IMR-90 (cell line): ENCODE data around the gene ERMARD. TPM values are rescaled to one million over a fixed set of nuclear protein-coding genes. Genes with fewer than 3 reads are reported as not detected.

Experiments used
- ATAC-seq: fragments of 200-7000 bp; cut with Tn5 transposase; 2 replicates; pipeline ENCODE4 v1.9.1; 2020; ENCODE audit warnings: low read depth, mild to moderate bottlenecking, moderate library complexity
- BruUV-seq: library from RNA; stranded (reverse); fragments of 400-500 nt; replicated peaks from 2 replicates; lab custom pipeline; 2021; lab: Mats Ljungman, UMichigan
- CTCF ChIA-PET: fragments of 300-600 bp; formaldehyde crosslinking; extraction: SDS; loops from one replicate; lab custom pipeline; 2021; ENCODE audit warnings: antibody characterized with exemption; lab: Yijun Ruan, JAX
- POLR2A ChIA-PET: fragments of 300-600 bp; sonication (Branson Sonifier 250); formaldehyde crosslinking; loops from one replicate; lab custom pipeline; 2022; ENCODE audit warnings: antibody characterized with exemption; ENCODE audit not compliant: unreplicated experiment; lab: Charles Lee
- DNase-seq: peaks from one replicate; pipeline ENCODE4 v3.0.0; 2013
- H2AFZ ChIP-seq: replicated peaks from 2 replicates; pipeline ENCODE3; 2013; ENCODE audit warnings: low read length, mild to moderate bottlenecking; ENCODE audit not compliant: poor library complexity
- H2AK5ac ChIP-seq: 2 replicates; pipeline ENCODE4 v1.6.1; 2013; ENCODE audit warnings: low read depth, low read length, inconsistent platforms
- H2AK9ac ChIP-seq: replicated peaks from 2 replicates; pipeline ENCODE3; 2013; ENCODE audit warnings: mild to moderate bottlenecking, low read depth, low read length, moderate library complexity; ENCODE audit not compliant: poor library complexity
- H2BK120ac ChIP-seq: 2 replicates; pipeline ENCODE4 v1.6.1; 2013; ENCODE audit warnings: low read depth, low read length, inconsistent platforms
- H2BK15ac ChIP-seq: 3 replicates; pipeline ENCODE4 v1.6.1; 2013; ENCODE audit warnings: low read depth, low read length, inconsistent platforms
- H2BK20ac ChIP-seq: 2 replicates; pipeline ENCODE4 v1.6.1; 2013; ENCODE audit warnings: low read depth, mild to moderate bottlenecking, inconsistent platforms, low read length, moderate library complexity
- H2BK5ac ChIP-seq: 2 replicates; pipeline ENCODE4 v1.6.1; 2013; ENCODE audit warnings: mild to moderate bottlenecking, low read depth, low read length, inconsistent platforms; ENCODE audit not compliant: poor library complexity, severe bottlenecking
- H3K14ac ChIP-seq: replicated peaks from 2 replicates; pipeline ENCODE4 v1.6.1; 2013; ENCODE audit warnings: low read depth, low read length, inconsistent platforms
- H3K18ac ChIP-seq: 2 replicates; pipeline ENCODE4 v1.6.1; 2013; ENCODE audit warnings: low read depth, low read length, control low read depth
- H3K23ac ChIP-seq: 2 replicates; pipeline ENCODE4 v1.6.1; 2013; ENCODE audit warnings: low read depth, low read length, inconsistent platforms
- H3K27ac ChIP-seq: 2 replicates; pipeline ENCODE4 v1.5.1; 2013; ENCODE audit warnings: mild to moderate bottlenecking, control low read depth, low read length; ENCODE audit not compliant: insufficient read depth
- H3K27me3 ChIP-seq: 2 replicates; pipeline ENCODE4 v1.6.1; 2013; ENCODE audit warnings: low read length; ENCODE audit not compliant: control insufficient read depth, insufficient read depth
- H3K36me3 ChIP-seq: 2 replicates; pipeline ENCODE4 v1.6.1; 2013; ENCODE audit warnings: low read length, mixed read lengths; ENCODE audit not compliant: control insufficient read depth, insufficient read depth
- H3K4ac ChIP-seq: 2 replicates; pipeline ENCODE4 v1.6.1; 2013; ENCODE audit warnings: low read depth, low read length, inconsistent platforms
- H3K4me1 ChIP-seq: 2 replicates; pipeline ENCODE4 v1.6.1; 2013; ENCODE audit warnings: low read length, mixed read lengths; ENCODE audit not compliant: control insufficient read depth, insufficient read depth
- H3K4me2 ChIP-seq: 2 replicates; pipeline ENCODE4 v1.6.1; 2013; ENCODE audit warnings: low read depth, mild to moderate bottlenecking, control low read depth, low read length, moderate library complexity
- H3K4me3 ChIP-seq: 2 replicates; pipeline ENCODE4 v1.5.1; 2013; ENCODE audit warnings: low read depth, mild to moderate bottlenecking, control low read depth, low read length, moderate library complexity; ENCODE audit not compliant: insufficient read depth
- H3K56ac ChIP-seq: 2 replicates; pipeline ENCODE4 v1.6.1; 2013; ENCODE audit warnings: low read length, inconsistent platforms; ENCODE audit not compliant: insufficient read depth; ENCODE audit errors: extremely low read depth
- H3K79me1 ChIP-seq, 2 experiments: 2 replicates each; pipeline ENCODE4 v1.6.1; 2013; ENCODE audit warnings: low read length in 2 of 2, inconsistent platforms in 1 of 2, low read depth in 1 of 2
- H3K9ac ChIP-seq: 2 replicates; pipeline ENCODE4 v1.6.1; 2013; ENCODE audit warnings: low read depth, low read length, control low read depth
- H3K9me1 ChIP-seq: 2 replicates; pipeline ENCODE4 v1.6.1; 2013; ENCODE audit warnings: low read length, inconsistent platforms; ENCODE audit not compliant: insufficient read depth
- H3K9me3 ChIP-seq: 2 replicates; pipeline ENCODE4 v1.6.1; 2013; ENCODE audit warnings: low read length; ENCODE audit not compliant: control insufficient read depth, insufficient read depth
- H4K20me1 ChIP-seq: 2 replicates; pipeline ENCODE4 v1.6.1; 2013; ENCODE audit warnings: low read length, inconsistent platforms; ENCODE audit not compliant: insufficient read depth
- H4K5ac ChIP-seq: 2 replicates; pipeline ENCODE4 v1.6.1; 2013; ENCODE audit warnings: mild to moderate bottlenecking, low read depth, low read length, control low read depth
- H4K8ac ChIP-seq, 2 experiments: 2 replicates each; pipeline ENCODE4 v1.6.1; 2013; ENCODE audit warnings: low read depth in 2 of 2, low read length in 2 of 2, control low read depth in 1 of 2, inconsistent platforms in 1 of 2
- H4K91ac ChIP-seq: 2 replicates; pipeline ENCODE4 v1.6.1; 2013; ENCODE audit warnings: low read depth, low read length, inconsistent platforms; ENCODE audit not compliant: insufficient read depth
- CEBPB ChIP-seq: IDR thresholded peaks from 2 replicates; pipeline ENCODE4 v1.6.1; 2012; ENCODE audit warnings: low read depth, low read length, improper control_type of control experiment
- CHD1 ChIP-seq: IDR thresholded peaks from 2 replicates; pipeline ENCODE4 v1.6.1; 2012; ENCODE audit warnings: low read depth, low read length, improper control_type of control experiment
- CTCF ChIP-seq: conservative IDR thresholded peaks from 2 replicates; pipeline ENCODE4 v1.5.1; 2012; ENCODE audit warnings: mild to moderate bottlenecking, low read depth, low read length, improper control_type of control experiment
- RAD21 ChIP-seq: IDR thresholded peaks from 2 replicates; pipeline ENCODE4 v1.6.1; 2012; ENCODE audit warnings: low read length, improper control_type of control experiment
- RCOR1 ChIP-seq: IDR thresholded peaks from 2 replicates; pipeline ENCODE4 v1.6.1; 2012; ENCODE audit warnings: mild to moderate bottlenecking, low read length, improper control_type of control experiment; ENCODE audit not compliant: insufficient replicate concordance
- RFX5 ChIP-seq: IDR thresholded peaks from 2 replicates; pipeline ENCODE4 v1.8.0; 2012; ENCODE audit warnings: low read depth, mild to moderate bottlenecking, low read length, moderate library complexity
- USF2 ChIP-seq: fragments of 150-350 bp; IDR thresholded peaks from 2 replicates; pipeline ENCODE4 v1.6.1; 2017; ENCODE audit warnings: mild to moderate bottlenecking, antibody characterized with exemption, low read length, low read depth
- WGBS, 2 experiments: methylation state at CpG; one replicate each; pipeline versions ENCODE4 v1.1.5 to v1.1.7; 2013; ENCODE audit warnings: missing lambda C conversion rate in 2 of 2; ENCODE audit not compliant: insufficient read length in 1 of 2; ENCODE audit errors: extremely low coverage in 2 of 2; 5-methylcytosine and 5-hydroxymethylcytosine counted together
- dilution Hi-C: fragments of 300-500 bp; cut with HindIII; formaldehyde crosslinking; loops from one replicate; pipeline ENCODE4 v1.14.3; 2018; ENCODE audit warnings: low sequenced_read_pairs; ENCODE audit not compliant: unreplicated experiment
- in situ Hi-C: fragments of 300-500 bp; cut with MboI; formaldehyde crosslinking; loops from 3 replicates; pipeline ENCODE4 v1.14.3; 2019; ENCODE audit warnings: low sequenced_read_pairs, inconsistent platforms, mixed read lengths
- intact Hi-C: fragments of 100-400 bp; cut with micrococcal nuclease; formaldehyde crosslinking; loops from 2 replicates; pipeline ENCODE4 v1.10.0; 2022
- polyA plus RNA-seq, 3 experiments: library from polyadenylated mRNA; depleted of rRNA; stranded (reverse); fragments of >200 nt; gene quantifications; 2 replicates each; pipeline ENCODE4 v1.2.3, GENCODE V29; 2012; ENCODE audit warnings: low replicate concordance in 1 of 3
- total RNA-seq: library from RNA; depleted of rRNA; stranded (reverse); fragments of >200 nt; gene quantifications from 2 replicates; pipeline ENCODE4 v1.2.3, GENCODE V29; 2012

The ERMARD gene
- total and polyA plus RNA-seq, 2 of the 4 experiments (the other 2 are of a cell fraction): 15.1 to 25.4 TPM

GRCh38 chr6:169800116-169800667 is 48.8 kb downstream of the ERMARD start:
- BruUV-seq: no TSS peak
- Histone ChIP-seq H3K18ac (no peak overlapping the region), H3K9me1 (no peaks in the 10 kb centered on the region), H3K14ac (no peak overlapping the region), H4K91ac (no peak overlapping the region), H3K9ac (no peak overlapping the region), H2BK120ac (no peak overlapping the region), H3K56ac (no peak overlapping the region), H3K4me3 (no peak overlapping the region), H2BK5ac (no peak overlapping the region), H2AFZ (no peak overlapping the region), H2BK15ac (no peak overlapping the region), H3K27ac (no peak overlapping the region), H2BK20ac (no peak overlapping the region), H2AK5ac (no peak overlapping the region), H4K20me1 (no peaks in the 10 kb centered on the region), H3K27me3 (peaks cover 12% of the 10 kb centered on the region), H3K79me1 (no peaks in the 10 kb centered on the region), H3K36me3 (no peaks in the 10 kb centered on the region), H3K4me2 (no peak overlapping the region), H3K4ac (no peak overlapping the region), H3K23ac (no peak overlapping the region), H2AK9ac (no peak overlapping the region), H4K5ac (no peak overlapping the region), H3K9me3 (no peaks in the 10 kb centered on the region), H3K4me1 (peaks cover 10% of the 10 kb centered on the region; the same call in 1 of the 2 replicates), H4K8ac (no peak overlapping the region)
- DNase-seq (no peak), ATAC-seq (peak; percentile 41)
- dilution Hi-C loops: no loop called here
- POLR2A ChIA-PET: no interaction called here
- TF ChIP-seq CTCF (no peak), USF2 (no peak), CEBPB (peak; percentile 23; the same call in 1 of the 2 replicates), RFX5 (no peak), RAD21 (no peak), CHD1 (no peak), RCOR1 (no peak)
- in situ Hi-C loops: no loop called here
- CTCF ChIA-PET: interaction anchor here (1.3 kb wide), 1 partner anchor 31 kb away, joined by 4 read pairs; no protein-coding TSS in a partner anchor
- intact Hi-C loops: loop anchor here (1.0 kb wide), 1 partner anchor 470 kb away; no protein-coding TSS in a partner anchor
- 81% methylated on average over 2 of the region's 9 CpGs; no CpG with 5 or more reads in 1 of the 2 experiments for WGBS, 2 experiments
